HG02588 (cell line): ENCODE data around the gene IKBKG.
"Not testable (repeated sequence)": the region's sequence is repeated elsewhere in the genome, so short reads cannot be mapped to it uniquely, and the experiment has no call there.

Experiments used
- ATAC-seq: cut with Tn5 transposase; IDR thresholded peaks from one replicate; pipeline ENCODE4 v1.9.1; 2021; ENCODE audit warnings: mild to moderate bottlenecking, moderate library complexity; ENCODE audit not compliant: unreplicated experiment

IKBKG gene

GRCh38 chrX:154552112-154552806, 4.8 kb downstream of the IKBKG start:
- not testable (repeated sequence) for ATAC-seq

DNA sequence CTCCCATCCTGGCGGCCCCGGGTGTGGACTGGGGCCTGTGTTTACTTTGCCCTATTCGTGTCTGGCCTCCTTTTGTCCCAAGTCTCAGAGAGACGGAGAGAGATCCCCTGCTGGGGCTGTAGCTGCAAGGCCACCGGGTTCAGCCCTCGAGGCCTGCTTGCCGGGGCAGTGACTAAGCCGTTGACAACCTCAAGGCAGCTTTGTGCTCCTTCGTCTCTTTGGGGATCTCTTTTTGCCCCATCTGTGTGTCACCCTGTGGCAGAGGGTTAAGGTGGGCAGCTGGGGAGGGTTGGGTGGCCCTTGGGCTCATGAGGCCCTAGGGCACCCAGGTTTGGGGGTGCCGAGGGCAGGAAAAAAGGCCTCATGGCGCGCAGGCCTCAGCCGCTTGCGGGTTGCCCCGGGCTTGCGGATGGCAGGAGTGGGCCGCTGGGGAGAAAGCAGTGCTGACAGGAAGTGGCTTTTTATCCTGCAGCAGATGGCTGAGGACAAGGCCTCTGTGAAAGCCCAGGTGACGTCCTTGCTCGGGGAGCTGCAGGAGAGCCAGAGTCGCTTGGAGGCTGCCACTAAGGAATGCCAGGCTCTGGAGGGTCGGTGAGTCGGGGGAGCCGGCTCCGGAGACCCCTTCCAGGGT, 10.8 kb downstream of the IKBKG start:
- ATAC-seq, result not testable (repeated sequence)

DNA sequence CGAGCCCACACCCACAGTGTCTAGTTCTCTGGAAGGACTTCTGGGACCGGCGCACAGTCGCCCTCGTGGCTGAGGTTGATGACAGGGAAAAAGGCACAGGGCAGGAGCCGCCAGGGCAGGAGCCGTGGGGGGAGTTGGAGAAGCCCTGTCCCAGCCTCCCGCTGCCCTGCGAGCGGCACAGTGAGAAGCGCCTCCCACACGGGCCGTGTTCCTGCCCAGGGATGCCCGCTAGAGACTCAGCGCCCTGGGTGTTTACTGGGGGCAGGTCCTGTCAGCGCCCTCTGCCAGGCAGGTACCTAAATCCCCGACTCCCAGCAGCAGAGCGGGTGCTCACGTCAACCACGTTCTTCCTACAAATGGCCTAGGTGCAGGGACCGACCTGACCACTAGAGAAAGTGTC, 11.5 kb downstream of the IKBKG start:
- ATAC-seq, result not testable (repeated sequence)

DNA sequence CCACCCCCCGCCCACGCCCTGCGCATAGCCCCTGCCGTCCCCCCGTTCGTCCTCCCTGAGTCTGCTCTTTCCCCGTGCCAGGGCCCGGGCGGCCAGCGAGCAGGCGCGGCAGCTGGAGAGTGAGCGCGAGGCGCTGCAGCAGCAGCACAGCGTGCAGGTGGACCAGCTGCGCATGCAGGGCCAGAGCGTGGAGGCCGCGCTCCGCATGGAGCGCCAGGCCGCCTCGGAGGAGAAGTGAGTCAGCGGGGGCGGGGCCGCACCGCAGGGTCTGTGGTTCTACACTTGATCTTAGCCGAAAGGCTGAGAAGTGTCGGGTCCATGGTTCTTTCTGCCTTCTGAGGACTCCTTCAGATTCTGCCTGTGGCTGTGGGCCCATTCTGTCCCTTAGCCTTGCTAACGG, 12.9 kb downstream of the IKBKG start:
- not testable (repeated sequence) for ATAC-seq

GRCh38 chrX:154562295-154562694, 14.9 kb downstream of the IKBKG start:
- ATAC-seq, result not testable (repeated sequence)

- not testable (repeated sequence) for ATAC-seq
These were observed 22.9 kb downstream of the IKBKG start for GRCh38 chrX:154570361-154570760.

DNA sequence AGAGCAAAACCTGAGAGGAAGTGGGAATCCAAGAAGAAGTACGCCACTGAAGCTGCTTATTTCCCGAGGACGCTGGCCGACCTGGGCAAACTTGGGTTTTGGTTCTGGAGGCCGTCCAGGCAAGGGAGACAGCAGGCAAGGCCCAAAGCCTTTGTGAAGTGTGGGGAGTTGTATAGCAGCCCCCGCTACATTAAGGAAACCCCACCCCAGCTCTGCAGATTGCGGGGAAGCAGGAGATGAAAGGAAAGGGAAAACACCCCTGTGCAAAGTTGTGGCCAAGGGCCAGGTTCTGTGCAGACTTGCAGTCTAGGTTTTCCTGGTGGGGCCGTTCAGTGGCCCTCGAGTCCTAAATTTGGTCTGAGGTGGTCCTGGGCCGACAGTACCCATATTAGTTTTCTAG, 25.6 kb downstream of the IKBKG start:
- not testable (repeated sequence) for ATAC-seq

DNA sequence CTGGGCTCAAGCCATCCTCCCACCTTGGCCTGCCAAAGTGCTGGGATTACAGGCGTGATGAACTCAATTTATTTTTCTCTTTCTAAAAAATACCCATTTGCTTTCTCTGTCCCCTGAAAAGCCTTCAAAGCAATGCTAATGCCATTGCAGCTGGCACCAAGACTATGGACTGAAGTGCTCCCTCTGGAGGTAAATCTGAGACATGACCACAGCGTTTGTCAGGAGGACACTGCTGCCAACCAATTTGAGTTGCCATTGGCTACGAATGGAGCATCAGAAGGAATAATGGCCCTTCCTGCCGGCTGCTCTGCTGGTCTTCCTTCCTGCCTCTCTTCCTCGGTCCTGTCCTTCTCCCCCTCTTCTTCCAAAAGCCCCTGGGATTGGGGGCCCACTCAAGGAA, 27.7 kb downstream of the IKBKG start:
- ATAC-seq, result not testable (repeated sequence)

DNA sequence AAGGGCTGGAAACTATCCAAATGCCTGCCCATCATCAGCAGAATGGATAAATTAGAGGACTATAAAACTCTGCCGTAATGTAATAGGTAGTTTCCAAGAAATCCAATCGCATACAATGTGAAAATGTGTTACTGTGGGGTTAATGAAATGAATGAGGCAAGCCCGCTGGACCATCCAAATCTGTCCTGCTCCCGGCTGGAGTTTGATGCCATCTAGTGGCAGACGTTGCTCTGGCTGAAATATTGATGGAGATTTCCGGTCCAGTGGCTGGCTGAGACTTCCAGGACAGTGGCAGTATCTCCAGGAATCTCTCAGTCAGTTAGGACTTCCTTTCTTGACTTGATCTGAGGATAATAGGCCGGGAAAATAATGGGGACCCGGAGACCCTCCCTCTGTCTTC, 35.6 kb downstream of the IKBKG start:
- not testable (repeated sequence) for ATAC-seq

- not testable (repeated sequence) for ATAC-seq
These were observed 37.3 kb downstream of the IKBKG start, which contains the start of gene CTAG1A for GRCh38 chrX:154584585-154585183. CTAG1A (plus strand) TSS chrX:154585133; CDS start chrX:154585207, 74 bp downstream.

GRCh38 chrX:154590415-154590814, 43.0 kb downstream of the IKBKG start:
- not testable (repeated sequence) for ATAC-seq

DNA sequence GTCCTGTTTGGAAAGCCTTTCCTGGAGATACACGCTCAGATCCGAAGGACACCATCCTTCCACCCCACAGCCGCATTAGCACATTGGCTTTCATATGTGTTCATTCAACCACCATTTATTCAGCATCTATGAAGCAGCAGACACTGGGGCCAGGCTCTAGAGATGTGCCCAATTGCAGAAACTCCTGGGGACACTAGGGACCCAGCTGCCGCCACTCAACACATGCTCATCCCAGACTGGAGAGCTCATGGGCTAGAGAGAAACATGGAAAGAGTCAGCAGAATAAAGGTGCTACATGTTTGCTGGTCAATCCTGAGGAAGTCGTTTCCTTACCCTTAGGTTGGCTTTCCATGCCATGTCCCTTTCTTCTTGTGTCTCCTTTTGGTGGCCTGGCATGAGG, 45.1 kb downstream of the IKBKG start:
- ATAC-seq, result no peak

DNA sequence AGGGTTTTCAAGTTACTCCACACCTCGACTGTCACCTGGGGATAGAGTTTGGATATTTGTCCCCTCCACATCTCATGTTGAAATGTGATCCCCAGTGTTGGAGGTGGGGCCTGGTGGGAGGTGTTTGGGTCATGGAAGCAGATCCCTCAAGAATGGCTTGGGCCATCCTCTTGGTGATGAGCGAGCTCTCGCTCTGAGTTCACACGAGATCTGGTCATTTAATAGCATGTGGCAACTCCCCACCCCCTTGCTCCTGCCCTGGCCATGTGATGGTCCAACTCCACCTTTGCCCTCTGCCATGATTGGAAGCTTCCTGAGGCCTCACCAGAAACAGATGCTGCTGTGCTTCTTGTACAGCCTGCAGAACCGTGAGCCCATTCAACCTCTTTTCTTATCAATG, 45.8 kb downstream of the IKBKG start:
- ATAC-seq, result no peak

- ATAC-seq, result no peak
These were observed 47.1 kb downstream of the IKBKG start for GRCh38 chrX:154594491-154594890.

GRCh38 chrX:154595559-154596249, 48.3 kb downstream of the IKBKG start:
- ATAC-seq, result no peak

DNA sequence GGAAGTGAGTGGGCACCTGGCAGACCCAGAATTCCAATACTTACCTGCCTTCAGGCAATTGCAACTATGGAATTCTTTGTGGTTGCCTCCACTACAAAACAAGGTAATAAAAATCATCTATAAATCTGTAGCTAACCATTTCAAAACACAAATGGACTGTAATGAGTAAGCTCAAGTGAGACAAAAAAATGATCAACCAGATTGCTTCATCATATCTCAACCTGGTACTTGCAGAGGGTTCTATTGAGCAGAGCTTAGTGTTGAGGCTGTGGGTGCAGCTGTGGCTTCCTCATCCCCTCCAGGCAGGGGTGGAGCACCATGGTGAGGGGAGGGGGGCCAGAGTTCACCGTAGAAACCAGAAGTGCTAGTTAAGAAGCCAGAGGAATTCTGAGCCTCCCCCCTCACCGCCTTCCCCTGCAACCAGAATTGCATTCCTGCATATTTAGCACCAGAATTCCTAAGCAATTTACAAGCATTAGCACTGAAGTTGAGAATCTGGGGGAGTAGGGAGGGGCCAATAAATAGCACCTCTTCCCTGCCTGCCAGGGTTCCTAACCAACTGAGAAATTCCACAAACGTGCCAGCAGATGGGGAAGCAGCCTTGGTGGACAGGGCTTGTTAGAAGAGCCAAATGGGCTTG, 49.0 kb downstream of the IKBKG start:
- ATAC-seq, result no peak

GRCh38 chrX:154597221-154597620, 49.8 kb downstream of the IKBKG start:
- ATAC-seq, result no peak

DNA sequence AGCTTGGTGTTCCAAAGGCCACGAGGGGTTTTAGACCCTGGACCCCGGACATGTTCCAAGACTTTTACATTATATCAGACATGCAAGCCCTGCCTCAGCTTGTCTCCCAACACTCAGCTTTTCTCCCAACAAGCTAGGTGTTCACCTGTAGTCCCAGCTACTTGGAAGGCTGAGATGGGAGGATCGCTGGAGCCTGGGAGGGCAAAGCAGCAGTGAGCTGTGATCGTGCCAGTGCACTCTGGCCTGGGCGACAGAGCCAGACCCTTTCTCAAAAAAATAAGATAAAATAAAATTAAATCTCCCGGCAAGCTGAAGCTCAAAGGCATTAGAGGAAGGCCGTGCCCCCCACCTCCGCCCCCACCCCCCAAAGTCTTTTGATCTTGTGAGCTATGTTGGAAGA, 51.2 kb downstream of the IKBKG start:
- ATAC-seq, result no peak

- no peak for ATAC-seq
These were observed 52.1 kb downstream of the IKBKG start for GRCh38 chrX:154599531-154599930.

DNA sequence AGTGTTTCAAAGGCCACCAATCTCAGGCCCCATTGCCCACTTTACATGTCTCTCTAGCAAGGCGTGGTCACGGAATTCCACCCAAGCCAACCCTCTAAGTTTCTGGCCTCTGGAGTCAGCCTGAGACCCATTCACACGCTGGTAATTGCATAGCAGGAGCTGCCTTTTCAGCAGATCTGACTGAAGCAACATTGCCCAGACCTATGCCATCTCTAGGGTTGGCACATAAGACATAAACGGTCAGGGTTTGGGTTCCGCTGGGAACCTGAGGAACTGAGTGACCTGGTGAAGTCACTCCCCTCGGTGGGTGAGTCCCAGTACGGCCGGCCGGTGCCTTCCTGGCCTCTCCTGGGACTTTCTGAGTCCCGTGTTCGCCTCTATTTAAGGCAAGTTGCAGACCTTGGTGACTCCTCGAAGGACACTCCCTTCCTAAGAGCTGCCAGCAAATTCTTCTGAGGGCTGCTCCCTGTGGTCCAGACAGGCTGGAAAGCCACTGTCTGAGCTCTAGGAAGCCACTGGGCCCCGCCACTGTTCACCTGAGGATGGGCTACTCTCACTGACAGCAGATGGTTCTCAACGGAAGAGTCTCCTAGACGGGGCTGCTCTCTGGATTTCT, 53.4 kb downstream of the IKBKG start:
- ATAC-seq, result no peak

DNA sequence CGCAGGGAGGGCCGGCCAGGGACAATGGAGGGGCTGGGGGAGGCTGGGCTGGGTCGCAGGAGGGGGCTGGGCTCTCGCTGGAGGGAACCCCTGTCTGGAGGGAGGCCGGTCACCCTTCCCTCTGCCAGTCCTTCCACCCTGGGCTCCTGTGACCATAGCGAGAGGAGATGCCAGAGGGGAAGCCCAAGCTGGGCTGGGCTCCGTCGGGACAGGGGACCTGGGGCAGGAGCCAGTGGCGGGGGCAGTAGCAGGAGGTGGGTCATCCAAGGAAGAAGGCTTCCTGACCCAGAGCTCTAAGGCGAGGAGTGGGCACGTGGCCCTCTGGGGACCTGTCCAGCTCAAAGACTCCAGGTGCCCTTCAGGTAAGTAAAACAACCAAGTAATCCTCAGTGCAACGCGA, 54.8 kb downstream of the IKBKG start:
- ATAC-seq, result no peak
